A172 (cell line): Measurements from ENCODE around the gene PRKG1. TPM values are rescaled to one million over a fixed set of nuclear protein-coding genes. Genes with fewer than 3 reads are reported as not detected.
"Not testable (repeated sequence)": the region's sequence is repeated elsewhere in the genome, so short reads cannot be mapped to it uniquely, and the experiment has no call there.

Experiments used
- DNase-seq: peaks from one replicate; pipeline ENCODE4 v3.0.0-alpha.2; 2015; ENCODE audit warnings: low spot score
- total RNA-seq: library from RNA; depleted of rRNA; stranded (reverse); fragments of >200 nt; shearing (Covaris generic); gene quantifications from 2 replicates; pipeline ENCODE4 v1.2.3, GENCODE V29; 2014

Gene PRKG1
- total RNA-seq, 1 experiment from 2014 or later = 0.22 TPM

GRCh38 chr10:51117053-51117660 is 42.9 kb downstream of the PRKG1 start:
- no peak for DNase-seq

- DNase-seq = no peak
Observed at GRCh38 chr10:51117794-51118193, 43.5 kb downstream of the PRKG1 start.

- DNase-seq = no peak
Observed at GRCh38 chr10:51119441-51119840, 45.2 kb downstream of the PRKG1 start.

- DNase-seq = no peak
Observed at GRCh38 chr10:51121861-51122260, 47.6 kb downstream of the PRKG1 start.

GRCh38 chr10:51124852-51125251 is 50.6 kb downstream of the PRKG1 start:
- no peak for DNase-seq

- no peak for DNase-seq
Observed at GRCh38 chr10:51125518-51125917, 51.2 kb downstream of the PRKG1 start.

GRCh38 chr10:51129946-51130544 is 55.8 kb downstream of the PRKG1 start:
- no peak for DNase-seq

- no peak for DNase-seq
Observed at GRCh38 chr10:51137756-51138529, 63.7 kb downstream of the PRKG1 start.

- no peak for DNase-seq
Observed at GRCh38 chr10:51139176-51139575, 64.9 kb downstream of the PRKG1 start.

- DNase-seq = no peak
Observed at GRCh38 chr10:51141010-51141409, 66.7 kb downstream of the PRKG1 start.

- no peak for DNase-seq
Observed at GRCh38 chr10:51144161-51144781, 70.0 kb downstream of the PRKG1 start.

GRCh38 chr10:51145375-51145774 is 71.1 kb downstream of the PRKG1 start:
- no peak for DNase-seq

- no peak for DNase-seq
Observed at GRCh38 chr10:51147644-51148399, 73.5 kb downstream of the PRKG1 start.

GRCh38 chr10:51156926-51157325 is 82.6 kb downstream of the PRKG1 start:
- DNase-seq = no peak

- DNase-seq = no peak
Observed at GRCh38 chr10:51158832-51159231, 84.5 kb downstream of the PRKG1 start.

- no peak for DNase-seq
Observed at GRCh38 chr10:51159841-51160240, 85.6 kb downstream of the PRKG1 start.

- no peak for DNase-seq
Observed at GRCh38 chr10:51162002-51162401, 87.7 kb downstream of the PRKG1 start.

- DNase-seq = not testable (repeated sequence)
Observed at GRCh38 chr10:51163380-51164049, 89.2 kb downstream of the PRKG1 start.

GRCh38 chr10:51168086-51168815 is 94.0 kb downstream of the PRKG1 start:
- no peak for DNase-seq

- no peak for DNase-seq
Observed at GRCh38 chr10:51169111-51169510, 94.8 kb downstream of the PRKG1 start.
